K562 (cell line): ENCODE data around the gene MGAT4B. TPM values are rescaled to one million over a fixed set of nuclear protein-coding genes. Genes with fewer than 3 reads are reported as not detected.
A peak's percentile ranks its signal among the peaks of the same experiment; 100 is the strongest.

Source experiments
- BRF2 ChIP-seq: IDR thresholded peaks from 3 replicates; pipeline ENCODE4 v1.6.1; 2011; ENCODE audit warnings: borderline replicate concordance, mild to moderate bottlenecking; ENCODE audit not compliant: insufficient read length, insufficient read depth
- CBFA2T2 ChIP-seq: fragments of 450-650 bp; conservative IDR thresholded peaks from 2 replicates; pipeline ENCODE4 v1.6.1; 2017; ENCODE audit warnings: mild to moderate bottlenecking
- CHD2 ChIP-seq: IDR thresholded peaks from 2 replicates; pipeline ENCODE4 v1.6.1; 2011; ENCODE audit warnings: low read depth, low read length
- CTBP1 ChIP-seq: fragments of 450-650 bp; IDR thresholded peaks from 2 replicates; pipeline ENCODE4 v1.6.1; 2016; ENCODE audit warnings: borderline replicate concordance
- DPF2 ChIP-seq: fragments of 450-650 bp; IDR thresholded peaks from 2 replicates; pipeline ENCODE4 v1.6.1; 2016
- E2F3 ChIP-seq: fragments of 250-450 bp; sonication (Bioruptor Pico); IDR thresholded peaks from 2 replicates; pipeline ENCODE4 v1.4.0; 2020; ENCODE audit warnings: mild to moderate bottlenecking
- FOXM1 ChIP-seq, 2 experiments: fragments of 450-650 bp in 1 of 2; sonication (generic) in 1 of 2; formaldehyde crosslinking in 1 of 2; IDR thresholded peaks; 2 replicates each; pipeline versions ENCODE4 v1.6.1 to v1.9.0; 2017 to 2022; ENCODE audit warnings: low read depth in 2 of 2, mild to moderate bottlenecking in 2 of 2, missing genetic modification reagents in 1 of 2, moderate library complexity in 1 of 2
- GATAD2A ChIP-seq: fragments of 450-650 bp; IDR thresholded peaks from 2 replicates; pipeline ENCODE4 v1.6.1; 2017
- GTF2E2 ChIP-seq: fragments of 200-800 bp; sonication (Bioruptor generic); IDR thresholded peaks from 2 replicates; pipeline ENCODE4 v1.6.1; 2016; ENCODE audit warnings: missing genetic modification characterization, missing compliant biosample characterization
- JUN ChIP-seq, 2 experiments: sonication (generic) in 1 of 2; formaldehyde crosslinking in 1 of 2; IDR thresholded peaks; 2 replicates each; pipeline versions ENCODE4 v1.6.1 to v1.8.0; 2012 to 2022; ENCODE audit warnings: borderline replicate concordance in 2 of 2, mild to moderate bottlenecking in 2 of 2, improper control_type of control experiment in 1 of 2, low read depth in 1 of 2, low read length in 1 of 2, missing genetic modification reagents in 1 of 2
- KDM4B ChIP-seq, 2 experiments: fragments of 450-650 bp in 1 of 2; sonication (generic) in 1 of 2; IDR thresholded peaks; 2 replicates each; pipeline ENCODE4 v1.6.1; 2016 to 2017; ENCODE audit warnings: borderline replicate concordance in 2 of 2, antibody characterized with exemption in 1 of 2, low read depth in 1 of 2, mild to moderate bottlenecking in 1 of 2
- MAZ ChIP-seq, 2 experiments: fragments of 450-650 bp in 1 of 2; sonication (generic) in 1 of 2; formaldehyde crosslinking; IDR thresholded peaks in 1 of 2; conservative IDR thresholded peaks in 1 of 2; 2 replicates each; pipeline versions ENCODE4 v1.4.0 to v1.5.0; 2020; ENCODE audit warnings: mild to moderate bottlenecking in 1 of 2, missing genetic modification reagents in 1 of 2
- MITF ChIP-seq: IDR thresholded peaks from 2 replicates; pipeline ENCODE4 v1.6.1; 2014; ENCODE audit warnings: antibody characterized with exemption
- MNT ChIP-seq, 2 experiments: fragments of 450-650 bp; conservative IDR thresholded peaks; 2 replicates each; pipeline ENCODE4 v1.6.1; 2017; ENCODE audit warnings: mild to moderate bottlenecking in 2 of 2, moderate library complexity in 2 of 2
- MTA3 ChIP-seq: fragments of 450-650 bp; formaldehyde crosslinking; IDR thresholded peaks from 2 replicates; pipeline ENCODE4 v1.6.1; 2017; ENCODE audit warnings: mild to moderate bottlenecking, borderline replicate concordance
- NR2C1 ChIP-seq, 2 experiments: fragments of 450-650 bp; IDR thresholded peaks; 2 replicates each; pipeline ENCODE4 v1.6.1; 2017; ENCODE audit warnings: mild to moderate bottlenecking in 2 of 2, antibody characterized with exemption in 1 of 2, inconsistent platforms in 1 of 2, missing compliant biosample characterization in 1 of 2, missing genetic modification characterization in 1 of 2
- PCBP1 ChIP-seq: fragments of 200-400 bp; formaldehyde crosslinking; IDR thresholded peaks from 2 replicates; pipeline ENCODE4 v1.6.1; 2018; ENCODE audit warnings: mild to moderate bottlenecking, low read depth, low read length; ENCODE audit not compliant: poor library complexity, severe bottlenecking
- PHB2 ChIP-seq: fragments of 450-650 bp; IDR thresholded peaks from 2 replicates; pipeline ENCODE4 v1.6.1; 2017; ENCODE audit warnings: low read depth
- SMARCA4 ChIP-seq: fragments of 450-650 bp; IDR thresholded peaks from 2 replicates; pipeline ENCODE4 v1.6.1; 2016
- SP1 ChIP-seq: sonication (generic); formaldehyde crosslinking; IDR thresholded peaks from 2 replicates; pipeline ENCODE4 v1.8.1; 2022; ENCODE audit warnings: mild to moderate bottlenecking, missing genetic modification reagents
- SREBF2 ChIP-seq: sonication (generic); formaldehyde crosslinking; IDR thresholded peaks from 2 replicates; pipeline ENCODE4 v1.4.0; 2020; ENCODE audit warnings: mild to moderate bottlenecking, missing genetic modification reagents
- USF2 ChIP-seq: sonication (generic); formaldehyde crosslinking; IDR thresholded peaks from 2 replicates; pipeline ENCODE4 v1.5.0; 2020; ENCODE audit warnings: missing genetic modification reagents
- ZNF165 ChIP-seq: fragments of 250-450 bp; sonication (Bioruptor Pico); IDR thresholded peaks from 2 replicates; pipeline ENCODE4 v1.4.0; 2020; ENCODE audit warnings: borderline replicate concordance
- ZNF444 ChIP-seq: fragments of 250-450 bp; sonication (Bioruptor Pico); IDR thresholded peaks from 2 replicates; pipeline ENCODE4 v1.4.0; 2020; ENCODE audit warnings: mild to moderate bottlenecking, moderate library complexity
- polyA plus RNA-seq, 8 experiments: library from polyadenylated mRNA; depleted of rRNA in 4 of 8; stranded (reverse) in 5 of 8; unstranded in 3 of 8; fragments of >200 nt; fragmentation: Nextera tagmentation in 2 of 8; fragmentation: Illumina TruSeq in 1 of 8; extraction: Ambion mirVana in 2 of 8; extraction: Trizol in 1 of 8; gene quantifications; 2 replicates each; pipeline versions ENCODE4 v1.2.1 to v1.2.3, GENCODE V29; 2011 to 2014; ENCODE audit warnings: inconsistent platforms in 1 of 8, missing spikeins in 1 of 8
- total RNA-seq, 7 experiments: library from RNA; depleted of rRNA in 6 of 7; stranded (reverse); fragments of >200 nt in 6 of 7; fragmentation: Illumina TruSeq in 2 of 7; extraction: Trizol in 2 of 7; gene quantifications; 2 replicates each; pipeline versions ENCODE4 v1.2.1 to v1.2.3, GENCODE V29; 2011 to 2021; ENCODE audit warnings: low replicate concordance in 1 of 7

Gene MGAT4B
- total and polyA plus RNA-seq, 9 of the 15 experiments (the other 6 are each of a cell fraction or from before 2014, with no cell fraction given) = 0.34 to 133 (median 75.4) TPM

GRCh38 chr5:179818746-179819295 lies 12.2 kb upstream of the MGAT4B start (continued):
- peak; percentile 98 for TF ChIP-seq JUN (IDR thresholded peaks at IDR 0.05; ENCODE audit: borderline replicate concordance, low read depth, low read length)
- peak; percentile 59; the same call in 1 of the 2 replicates for TF ChIP-seq JUN (CRISPR knock-in tag; IDR thresholded peaks at IDR 0.05; ENCODE audit: borderline replicate concordance)
- peak; percentile 36; the same call in 1 of the 2 replicates for TF ChIP-seq CHD2
- TF ChIP-seq SREBF2 (CRISPR knock-in tag) = no peak
- TF ChIP-seq KDM4B (IDR thresholded peaks at IDR 0.05; ENCODE audit: borderline replicate concordance in 2 of 2, low read depth in 1 of 2) = peak in 1 of 2 experiments; percentile 73; a peak in 1 of 4 replicates
- TF ChIP-seq CBFA2T2 = peak; percentile 71
- TF ChIP-seq MITF = peak; percentile 100
- TF ChIP-seq SP1 (CRISPR knock-in tag) = peak; percentile 63
- peak; percentile 63 to 93 for TF ChIP-seq MAZ (CRISPR knock-in tag; conservative IDR thresholded peaks at IDR 0.05 in 1 of 2, IDR thresholded peaks at IDR 0.05 in 1 of 2)
- TF ChIP-seq NR2C1 (IDR thresholded peaks at IDR 0.05) = peak; percentile 94
- peak; percentile 96 for TF ChIP-seq NR2C1 (tag; IDR thresholded peaks at IDR 0.05)
- 0 out of 2 replicates have a peak, but pooled peaks have one; percentile 4 for TF ChIP-seq E2F3 (CRISPR knock-in tag)
- no peak for TF ChIP-seq BRF2
- TF ChIP-seq DPF2 = peak; percentile 63
- no peak for TF ChIP-seq PHB2
- TF ChIP-seq GATAD2A = peak; percentile 84; the same call in 1 of the 2 replicates
- peak; percentile 68 for TF ChIP-seq SMARCA4
- peak; percentile 99 for TF ChIP-seq PCBP1
- TF ChIP-seq ZNF444 (CRISPR knock-in tag) = no peak
- 0 out of 2 replicates have a peak, but pooled peaks have one; percentile 38 for TF ChIP-seq FOXM1 (IDR thresholded peaks at IDR 0.05; ENCODE audit: low read depth)
- TF ChIP-seq FOXM1 (CRISPR knock-in tag; IDR thresholded peaks at IDR 0.05; ENCODE audit: low read depth) = no peak
- TF ChIP-seq GTF2E2 (tag) = peak; percentile 48; the same call in 1 of the 2 replicates
- TF ChIP-seq CTBP1 = peak; percentile 88
- TF ChIP-seq MTA3 = peak; percentile 90
- peak; percentile 92 for TF ChIP-seq USF2 (CRISPR knock-in tag)
- TF ChIP-seq ZNF165 = peak; percentile 12; the same call in 1 of the 2 replicates
- TF ChIP-seq MNT (conservative IDR thresholded peaks at IDR 0.05) = peak; percentile 91 to 94; a peak in 3 of 4 replicates
